ENCODE data around the gene ARHGEF10L.

ARHGEF10L gene

GRCh38 chr1:17557986-17558385 is 18.5 kb downstream of the ARHGEF10L start:
- no peaks in the 10 kb centered on the region for H3K4me1 ChIP-seq (ENCODE audit: control insufficient read depth in 1 of 2, insufficient read depth in 1 of 2, low read depth in 1 of 2, low read length in 1 of 2)
- no peak overlapping the region for H3K27ac ChIP-seq

GRCh38 chr1:17558541-17558940 is 19.0 kb downstream of the ARHGEF10L start:
- Histone ChIP-seq H3K4me1 (ENCODE audit: control insufficient read depth in 1 of 2, insufficient read depth in 1 of 2, low read depth in 1 of 2, low read length in 1 of 2) (no peaks in the 10 kb centered on the region), H3K9me3 (no peaks in the 10 kb centered on the region), H3K36me3 (no peaks in the 10 kb centered on the region), H3K27me3 (peaks cover 8% of the 10 kb centered on the region), H3K27ac (no peak overlapping the region), H3K4me3 (ENCODE audit: low read depth in 1 of 2, low read length in 1 of 2) (no peak overlapping the region)
- TF ChIP-seq CTCF (IDR thresholded peaks at IDR 0.05) = no peak

More at GRCh38 chr1:17557986-17558385, 18.5 kb downstream of the ARHGEF10L start:
- H3K9me3 ChIP-seq = no peaks in the 10 kb centered on the region
- no peak for TF ChIP-seq CTCF (IDR thresholded peaks at IDR 0.05)
- H3K36me3 ChIP-seq = no peaks in the 10 kb centered on the region
- no peak overlapping the region for H3K4me3 ChIP-seq (ENCODE audit: low read depth in 1 of 2, low read length in 1 of 2)
- H3K27me3 ChIP-seq = peaks cover 8% of the 10 kb centered on the region

DNA sequence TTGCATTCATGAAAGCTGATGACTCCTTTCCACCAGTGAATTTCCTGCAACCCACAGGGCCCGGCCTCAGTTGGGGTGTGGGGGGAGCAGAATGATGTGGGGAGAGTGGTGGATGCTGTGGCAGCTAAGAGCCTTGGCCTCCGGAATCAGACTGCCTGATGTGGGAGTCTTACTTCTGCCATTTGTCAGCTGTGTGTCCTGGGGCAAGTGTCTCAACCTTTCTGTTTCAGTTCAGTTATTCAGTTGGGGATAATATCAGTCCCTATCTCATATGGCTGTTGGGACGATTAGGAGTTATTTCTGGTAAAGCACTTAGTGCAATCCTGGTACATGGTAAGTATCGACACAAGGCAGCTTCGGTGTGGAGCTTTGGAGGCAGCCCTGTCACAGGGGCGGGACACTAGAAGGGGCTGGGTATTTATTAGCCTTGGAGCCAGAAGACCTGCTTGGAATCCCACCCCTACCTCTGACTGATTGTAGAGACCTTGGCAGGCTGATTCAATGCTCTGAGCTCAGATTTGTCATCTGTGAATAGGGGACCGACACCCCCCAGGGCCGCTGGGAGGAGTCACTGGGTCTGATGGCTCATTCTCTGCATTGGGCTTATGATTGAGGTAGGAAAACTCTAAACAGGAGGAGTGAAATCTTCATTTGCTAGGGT is 19.6 kb downstream of the ARHGEF10L start:
- no peak overlapping the region for H3K4me3 ChIP-seq (ENCODE audit: low read depth in 1 of 2, low read length in 1 of 2)
- TF ChIP-seq CTCF (IDR thresholded peaks at IDR 0.05) = no peak
- H3K27me3 ChIP-seq = peaks cover 8% of the 10 kb centered on the region
- H3K9me3 ChIP-seq = no peaks in the 10 kb centered on the region
- H3K27ac ChIP-seq = no peak overlapping the region
- H3K36me3 ChIP-seq = no peaks in the 10 kb centered on the region
- H3K4me1 ChIP-seq (ENCODE audit: control insufficient read depth in 1 of 2, insufficient read depth in 1 of 2, low read depth in 1 of 2, low read length in 1 of 2) = no peaks in the 10 kb centered on the region

DNA sequence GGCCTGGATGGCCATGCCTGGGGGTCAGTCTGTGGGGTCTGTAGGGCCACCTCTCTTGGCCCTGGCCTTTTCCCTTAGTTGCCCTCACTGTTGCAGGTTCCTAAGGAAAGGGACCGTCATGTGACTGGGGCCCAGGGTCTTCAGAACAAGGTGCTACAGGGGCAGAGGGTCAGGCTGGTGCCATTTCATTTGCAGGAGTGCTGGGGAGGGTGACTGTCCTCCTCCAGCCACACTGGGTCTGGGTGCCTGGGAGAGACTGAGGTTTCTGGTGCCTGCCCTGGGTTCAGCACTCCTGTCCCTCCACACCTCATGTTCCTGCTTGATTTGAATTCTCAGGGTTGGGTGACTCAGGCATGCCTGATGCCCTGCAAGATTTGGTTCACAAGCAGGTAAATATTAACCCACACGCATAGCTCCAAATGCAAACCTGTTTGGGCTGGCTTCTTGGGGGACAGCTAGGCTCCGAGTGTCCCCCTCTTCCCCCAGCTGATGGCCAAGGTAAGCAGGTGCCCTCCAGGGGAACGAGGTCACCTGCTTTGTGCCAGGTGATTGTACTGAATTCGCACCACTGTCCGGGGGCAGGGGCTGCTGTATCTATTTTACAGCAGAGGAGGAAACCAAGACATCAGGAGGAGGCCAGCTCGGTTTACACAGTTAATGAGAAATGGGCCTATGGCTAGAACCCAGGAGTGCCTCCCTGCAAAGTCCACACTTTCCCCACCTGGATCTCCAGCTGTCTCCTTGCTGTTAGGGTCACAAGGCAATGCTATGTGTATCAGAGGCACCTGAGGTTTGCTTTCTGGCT is 20.3 kb downstream of the ARHGEF10L start:
- H3K27ac ChIP-seq = no peak overlapping the region
- no peaks in the 10 kb centered on the region for H3K36me3 ChIP-seq
- H3K4me3 ChIP-seq (ENCODE audit: low read depth in 1 of 2, low read length in 1 of 2) = no peak overlapping the region
- H3K27me3 ChIP-seq = peaks cover 8% of the 10 kb centered on the region
- TF ChIP-seq CTCF (IDR thresholded peaks at IDR 0.05) = no peak
- no peaks in the 10 kb centered on the region for H3K4me1 ChIP-seq (ENCODE audit: control insufficient read depth in 1 of 2, insufficient read depth in 1 of 2, low read depth in 1 of 2, low read length in 1 of 2)
- no peaks in the 10 kb centered on the region for H3K9me3 ChIP-seq

- no peak for TF ChIP-seq CTCF (IDR thresholded peaks at IDR 0.05)
- Histone ChIP-seq H3K27ac (no peak overlapping the region), H3K4me1 (ENCODE audit: control insufficient read depth in 1 of 2, insufficient read depth in 1 of 2, low read depth in 1 of 2, low read length in 1 of 2) (no peaks in the 10 kb centered on the region), H3K4me3 (ENCODE audit: low read depth in 1 of 2, low read length in 1 of 2) (no peak overlapping the region), H3K9me3 (no peaks in the 10 kb centered on the region), H3K27me3 (peaks cover 13% of the 10 kb centered on the region), H3K36me3 (no peaks in the 10 kb centered on the region)
Observed at GRCh38 chr1:17561247-17561548, 21.7 kb downstream of the ARHGEF10L start.
